Astrocyte (in vitro differentiated cells and primary cell): ENCODE results near the gene TMEM184C.

Source experiments
- CTCF ChIP-seq: IDR thresholded peaks from 2 replicates; pipeline ENCODE4 v1.5.1; 2011; ENCODE audit warnings: low read depth, mild to moderate bottlenecking, inconsistent platforms, low read length, moderate library complexity; ENCODE audit not compliant: insufficient read depth
- EZH2 ChIP-seq: IDR thresholded peaks from 2 replicates; pipeline ENCODE4 v1.6.1; 2012; ENCODE audit warnings: mild to moderate bottlenecking, low read length, inconsistent platforms; ENCODE audit not compliant: insufficient read depth

- TF ChIP-seq CTCF, result no peak
- TF ChIP-seq EZH2, result no peak
Measured at GRCh38 chr4:147597561-147597960, 19.6 kb upstream of the TMEM184C start.
